ENCODE measurements around the gene SBK3.
"Not testable (repeated sequence)": the region's sequence is repeated elsewhere in the genome, so short reads cannot be mapped to it uniquely, and the experiment has no call there.

SBK3 gene

GRCh38 chr19:55545443-55545842, at the start of gene SBK3:
TSS of gene SBK3 (minus strand) at chr19:55545543. CDS start at chr19:55545543, 0 bp downstream.
- DNase-seq (ENCODE audit: low read depth) = no peak

GRCh38 chr19:55593096-55593772, 47.9 kb upstream of the SBK3 start:
- no peak for DNase-seq (ENCODE audit: low read depth)

- DNase-seq (ENCODE audit: low read depth) = no peak
These were observed 47.2 kb upstream of the SBK3 start for GRCh38 chr19:55592391-55593090.

GRCh38 chr19:55591555-55591954, 46.2 kb upstream of the SBK3 start:
- no peak for DNase-seq (ENCODE audit: low read depth)

- no peak for DNase-seq (ENCODE audit: low read depth)
These were observed 45.3 kb upstream of the SBK3 start for GRCh38 chr19:55590617-55591016.

GRCh38 chr19:55590109-55590508, 44.8 kb upstream of the SBK3 start:
- DNase-seq (ENCODE audit: low read depth) = no peak

GRCh38 chr19:55588738-55589137, 43.4 kb upstream of the SBK3 start:
- DNase-seq (ENCODE audit: low read depth) = no peak

- peak; percentile 82 for DNase-seq (ENCODE audit: low read depth)
These were observed 41.8 kb upstream of the SBK3 start for GRCh38 chr19:55586976-55587668.

- DNase-seq (ENCODE audit: low read depth) = no peak
These were observed 40.5 kb upstream of the SBK3 start for GRCh38 chr19:55585658-55586339.

- DNase-seq (ENCODE audit: low read depth) = no peak
These were observed 39.5 kb upstream of the SBK3 start for GRCh38 chr19:55584871-55585270.

- DNase-seq (ENCODE audit: low read depth) = not testable (repeated sequence)
These were observed 38.6 kb upstream of the SBK3 start for GRCh38 chr19:55583897-55584296.

- not testable (repeated sequence) for DNase-seq (ENCODE audit: low read depth)
These were observed 36.9 kb upstream of the SBK3 start for GRCh38 chr19:55582284-55582683.

GRCh38 chr19:55581823-55582223, 36.5 kb upstream of the SBK3 start:
- no peak for DNase-seq (ENCODE audit: low read depth)

GRCh38 chr19:55581145-55581822, 35.9 kb upstream of the SBK3 start:
- DNase-seq (ENCODE audit: low read depth) = no peak

- peak; percentile 56 for DNase-seq (ENCODE audit: low read depth)
These were observed 35.3 kb upstream of the SBK3 start, which contains the start of gene ZNF579 for GRCh38 chr19:55580628-55581144. TSS of gene ZNF579 (minus strand) at chr19:55580848. CDS start at chr19:55579639, 1,209 bp downstream.

GRCh38 chr19:55579766-55580621, 34.7 kb upstream of the SBK3 start:
- no peak for DNase-seq (ENCODE audit: low read depth)

- DNase-seq (ENCODE audit: low read depth) = no peak
These were observed 33.7 kb upstream of the SBK3 start for GRCh38 chr19:55578761-55579747.

GRCh38 chr19:55578031-55578760, 32.9 kb upstream of the SBK3 start:
- no peak for DNase-seq (ENCODE audit: low read depth)

GRCh38 chr19:55576746-55577145, 31.4 kb upstream of the SBK3 start:
- no peak for DNase-seq (ENCODE audit: low read depth)

Measured in activated T-helper 1 cell treated with Interleukin-2 at 50 U/mL for 16 hours (primary cell).